HG02852 (cell line): Measurements from ENCODE around the gene TPM3.
"Not testable (repeated sequence)": the region's sequence is repeated elsewhere in the genome, so short reads cannot be mapped to it uniquely, and the experiment has no call there.

Experiments
- ATAC-seq: cut with Tn5 transposase; IDR thresholded peaks from one replicate; pipeline ENCODE4 v1.9.1; 2021; ENCODE audit warnings: mild to moderate bottlenecking, moderate library complexity; ENCODE audit not compliant: unreplicated experiment

Gene TPM3

GRCh38 chr1:154170547-154171222, 21.2 kb downstream of the TPM3 start:
- ATAC-seq, result no peak

GRCh38 chr1:154167461-154167860, 24.4 kb downstream of the TPM3 start:
- no peak for ATAC-seq

GRCh38 chr1:154166207-154166606, 25.7 kb downstream of the TPM3 start:
- no peak for ATAC-seq

GRCh38 chr1:154159554-154159953, 32.3 kb downstream of the TPM3 start:
- ATAC-seq, result no peak

GRCh38 chr1:154158307-154159125, 33.4 kb downstream of the TPM3 start:
- ATAC-seq, result no peak

- peak; percentile 86 for ATAC-seq
These were observed 34.2 kb downstream of the TPM3 start for GRCh38 chr1:154157520-154158306.

- no peak for ATAC-seq
These were observed 36.6 kb downstream of the TPM3 start for GRCh38 chr1:154155251-154155650.

GRCh38 chr1:154154534-154155191, 37.2 kb downstream of the TPM3 start, which contains the start of gene NUP210L:
Gene NUP210L (minus strand): TSS chr1:154155073.
- no peak for ATAC-seq

- no peak for ATAC-seq
These were observed 37.8 kb downstream of the TPM3 start for GRCh38 chr1:154154053-154154452.

- ATAC-seq, result no peak
These were observed 40.6 kb downstream of the TPM3 start for GRCh38 chr1:154151311-154151710.

- no peak for ATAC-seq
These were observed 43.1 kb downstream of the TPM3 start for GRCh38 chr1:154148807-154149206.

- ATAC-seq, result not testable (repeated sequence)
These were observed 44.4 kb downstream of the TPM3 start for GRCh38 chr1:154147505-154147904.

- no peak for ATAC-seq
These were observed 45.9 kb downstream of the TPM3 start for GRCh38 chr1:154145986-154146385.

- ATAC-seq, result no peak
These were observed 49.5 kb downstream of the TPM3 start for GRCh38 chr1:154142358-154142757.

- no peak for ATAC-seq
These were observed 50.7 kb downstream of the TPM3 start for GRCh38 chr1:154141240-154141639.

- no peak for ATAC-seq
These were observed 54.0 kb downstream of the TPM3 start for GRCh38 chr1:154137888-154138287.

GRCh38 chr1:154133256-154133655, 58.6 kb downstream of the TPM3 start:
- ATAC-seq, result no peak

GRCh38 chr1:154129391-154129970, 62.4 kb downstream of the TPM3 start:
- ATAC-seq, result no peak

- not testable (repeated sequence) for ATAC-seq
These were observed 68.7 kb downstream of the TPM3 start for GRCh38 chr1:154123205-154123604.

GRCh38 chr1:154117642-154118041, 74.3 kb downstream of the TPM3 start:
- ATAC-seq, result no peak

GRCh38 chr1:154115180-154115579, 76.7 kb downstream of the TPM3 start:
- no peak for ATAC-seq
